ENCODE measurements around the gene MFSD12.

- TF ChIP-seq POLR2A (IDR thresholded peaks at IDR 0.05; ENCODE audit: extremely low read depth, insufficient read length) = no peak
- TF ChIP-seq CTCF (IDR thresholded peaks at IDR 0.05; ENCODE audit: low read depth, low read length) = no peak
Measured at GRCh38 chr19:3591876-3592613, 34.7 kb upstream of the MFSD12 start.
